Measurements from ENCODE around the gene BTAF1. TPM values are rescaled to one million over a fixed set of nuclear protein-coding genes. Genes with fewer than 3 reads are reported as not detected.

The BTAF1 gene
- total RNA-seq, 1 donor from 2014 or later = 45.3 TPM

DNA sequence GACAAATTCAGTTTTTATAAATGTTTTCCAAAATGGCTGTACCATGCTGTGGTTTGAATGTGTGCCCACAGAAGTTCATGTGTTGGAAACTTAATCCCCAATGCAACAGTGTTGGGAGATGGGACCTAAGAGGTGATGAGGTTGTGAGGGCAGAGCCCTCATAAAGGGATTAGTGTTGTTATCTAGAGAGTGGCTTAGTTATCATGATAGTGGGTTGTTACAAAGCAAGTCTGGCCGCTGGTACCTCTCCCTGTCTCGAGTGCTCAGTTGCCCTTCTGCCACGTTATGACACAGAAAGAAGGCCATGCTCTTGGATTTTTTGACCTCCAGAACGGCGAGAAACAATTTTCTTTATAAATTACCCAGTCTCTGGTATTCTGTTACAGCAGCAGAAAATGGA lies 119.0 kb downstream of the BTAF1 start:
- intact Hi-C loops (cut with micrococcal nuclease) = no loop called here

DNA sequence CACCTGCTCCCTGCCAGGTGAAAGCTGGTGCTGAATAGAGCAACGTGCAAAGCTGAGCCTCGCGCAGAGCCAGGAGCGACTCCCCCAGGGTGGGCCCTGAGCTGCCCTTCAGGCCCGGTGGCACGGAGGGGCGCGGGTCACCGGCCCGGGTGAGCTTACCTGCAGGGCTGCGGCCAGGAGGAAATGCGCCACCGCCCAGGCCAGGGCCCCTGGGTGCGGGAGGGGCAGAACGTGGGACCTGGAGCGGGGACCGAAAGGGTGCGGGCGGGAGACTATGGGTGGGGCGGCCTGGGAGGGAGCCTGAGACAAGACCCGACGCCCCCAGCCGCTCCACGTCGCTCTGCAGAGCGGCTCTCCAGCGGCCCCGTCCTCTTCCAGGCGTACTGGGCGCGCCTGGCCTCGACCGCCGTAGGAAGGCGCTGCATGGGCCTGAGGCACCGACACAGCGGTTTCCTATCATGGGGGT lies 122.1 kb downstream of the BTAF1 start:
- intact Hi-C loops (cut with micrococcal nuclease) = no loop called here

DNA sequence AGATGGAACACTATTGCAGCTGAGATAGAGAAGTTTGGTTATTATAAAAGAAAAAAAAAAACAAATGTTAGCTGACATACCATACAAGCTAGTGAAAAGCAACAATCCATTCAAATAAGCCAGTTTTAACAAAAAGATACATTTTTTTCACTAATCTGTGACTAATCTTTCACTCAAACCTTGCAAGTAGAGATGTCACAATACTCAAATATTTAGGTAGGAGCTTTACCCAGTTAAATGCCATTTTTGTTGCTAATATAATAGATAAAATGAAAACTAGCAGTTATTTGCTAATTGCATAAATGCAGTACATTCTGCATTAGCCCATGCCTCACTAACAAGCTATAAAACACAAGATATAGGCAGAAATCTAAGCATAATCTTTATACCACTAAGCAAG lies 123.6 kb downstream of the BTAF1 start:
- intact Hi-C loops (cut with micrococcal nuclease) = no loop called here

- intact Hi-C loops (cut with micrococcal nuclease) = no loop called here
Measured at GRCh38 chr10:92052088-92052487, 128.5 kb downstream of the BTAF1 start.

DNA sequence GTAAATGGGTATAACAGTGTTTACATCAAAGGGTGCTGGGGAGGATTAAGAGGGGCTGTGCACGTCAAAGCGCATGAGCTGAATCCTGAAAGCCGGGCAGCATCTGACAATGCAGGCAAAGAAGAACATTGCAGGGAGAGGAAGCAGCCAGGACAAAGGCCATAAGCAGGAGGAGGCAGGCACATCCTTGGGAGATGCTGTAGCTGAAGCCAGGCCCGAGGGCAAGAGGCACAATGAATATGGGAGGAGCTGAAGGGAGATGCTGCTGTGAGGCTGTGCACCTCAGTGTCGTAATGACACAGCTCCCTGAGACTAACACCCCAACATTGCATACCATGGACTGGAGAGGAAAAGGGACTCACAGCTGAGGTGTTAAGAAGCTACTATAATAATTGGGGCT lies 129.2 kb downstream of the BTAF1 start:
- intact Hi-C loops (cut with micrococcal nuclease) = no loop called here

GRCh38 chr10:92054807-92055206 lies 131.2 kb downstream of the BTAF1 start:
- intact Hi-C loops (cut with micrococcal nuclease) = no loop called here

GRCh38 chr10:92062273-92062672 lies 138.7 kb downstream of the BTAF1 start:
- intact Hi-C loops (cut with micrococcal nuclease) = no loop called here

GRCh38 chr10:92064506-92064905 lies 140.9 kb downstream of the BTAF1 start:
- intact Hi-C loops (cut with micrococcal nuclease) = no loop called here

- intact Hi-C loops (cut with micrococcal nuclease) = no loop called here
Measured at GRCh38 chr10:92066386-92066785, 142.8 kb downstream of the BTAF1 start.

DNA sequence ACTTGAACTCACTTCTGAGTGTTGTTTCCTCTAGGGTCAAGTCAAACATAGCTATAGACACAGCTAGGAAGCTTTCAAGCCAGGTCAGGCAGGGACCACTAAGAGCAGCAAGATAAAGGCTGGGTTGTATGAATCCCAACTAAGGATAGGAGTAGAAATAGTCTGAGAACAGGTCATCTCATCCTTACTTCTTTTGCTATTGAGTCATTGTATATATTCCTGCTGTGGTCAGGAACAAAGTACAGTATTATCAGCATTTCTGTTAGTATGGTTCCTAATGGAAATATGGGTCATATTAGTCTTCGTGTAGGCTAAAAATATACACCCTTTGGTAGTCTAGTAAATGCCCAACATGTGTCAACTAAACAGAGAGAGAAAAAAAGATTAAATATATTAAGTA lies 145.3 kb downstream of the BTAF1 start:
- intact Hi-C loops (cut with micrococcal nuclease) = no loop called here

- intact Hi-C loops (cut with micrococcal nuclease) = no loop called here
Measured at GRCh38 chr10:92074126-92074887, 150.7 kb downstream of the BTAF1 start.

GRCh38 chr10:92075829-92076228 lies 152.3 kb downstream of the BTAF1 start:
- intact Hi-C loops (cut with micrococcal nuclease) = no loop called here

DNA sequence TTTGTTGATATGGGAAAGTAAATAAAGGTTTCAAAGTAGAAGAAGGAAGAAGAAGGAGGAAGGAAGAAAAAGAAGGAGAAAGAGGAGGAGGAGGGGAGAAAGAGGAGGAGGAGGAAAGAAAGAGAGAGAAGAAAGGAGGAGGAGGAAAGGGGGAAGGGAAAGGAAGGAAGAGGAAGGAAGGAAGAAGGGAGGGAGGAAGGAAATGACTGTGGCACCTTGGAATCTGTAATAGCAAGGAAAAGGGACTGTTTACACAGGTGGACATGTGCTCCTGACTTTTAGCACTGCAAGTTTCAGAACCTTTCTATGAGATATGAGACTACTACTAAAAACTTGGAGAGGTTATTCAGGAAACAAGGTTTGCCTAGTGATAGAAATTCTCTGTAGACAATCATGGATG lies 153.2 kb downstream of the BTAF1 start:
- intact Hi-C loops (cut with micrococcal nuclease) = no loop called here

- intact Hi-C loops (cut with micrococcal nuclease) = no loop called here
Measured at GRCh38 chr10:92079003-92079402, 155.4 kb downstream of the BTAF1 start.

Other genes with a start within 250 kb of the BTAF1 start
- 30.0 and 30.2 TPM in 2 replicates for gene TNKS2, start 125.3 kb upstream of the BTAF1 start, total RNA-seq
- gene FGFBP3, start 14.3 kb upstream of the BTAF1 start, total RNA-seq = 1.1 and 1.3 TPM in 2 replicates

Measured in T-helper 2 cell treated with Interferon-gamma antibody and Interleukin-4, amounts not matched to agents 100 ng/mL and 5 ng/mL, for 36 hours (primary cell).